ENCODE data around the gene PPIL4. TPM values are rescaled to one million over a fixed set of nuclear protein-coding genes. Genes with fewer than 3 reads are reported as not detected.

PPIL4 gene
- total and polyA plus RNA-seq, 10 of the 15 experiments (the other 5 are each of a cell fraction or from before 2014, with no cell fraction given), result 8.0 to 28.4 (median 24.3) TPM

DNA sequence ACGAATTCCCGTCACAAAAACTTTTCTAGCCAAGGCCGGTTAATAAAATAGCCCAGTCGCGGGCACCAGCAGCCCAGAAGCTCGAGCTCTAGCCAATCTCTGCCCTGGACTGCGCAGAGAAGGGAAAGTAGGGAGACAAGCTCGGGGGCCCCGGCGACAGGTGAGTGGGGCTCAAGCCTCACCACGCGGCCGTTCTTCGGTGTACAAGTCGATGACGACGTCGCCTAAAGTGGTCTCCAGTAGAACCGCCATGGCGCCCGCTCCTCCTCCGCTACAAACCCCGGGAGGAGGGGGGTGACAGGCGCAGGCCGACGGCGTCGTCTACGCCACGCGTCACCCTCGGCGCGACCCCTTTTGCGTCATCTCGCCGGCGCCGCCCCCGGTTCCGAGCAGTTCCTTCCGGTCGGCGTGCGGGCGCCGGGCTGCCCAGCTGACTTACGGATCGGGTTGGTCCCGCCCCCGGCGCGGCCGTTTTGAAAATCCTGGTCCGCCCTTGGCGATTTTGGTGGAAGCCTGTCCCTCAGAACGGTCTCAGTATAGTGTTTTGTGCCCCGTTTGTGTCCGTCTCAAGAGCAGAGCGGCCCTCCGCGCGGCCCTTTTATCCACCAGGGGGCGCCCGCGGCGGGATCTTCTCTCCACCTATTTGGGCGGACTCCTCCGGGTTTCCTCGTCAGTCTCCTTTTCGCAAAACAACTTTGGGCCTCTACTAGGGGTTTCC, at the start of gene PPIL4 (continued):
- TF ChIP-seq, protein P1, sequence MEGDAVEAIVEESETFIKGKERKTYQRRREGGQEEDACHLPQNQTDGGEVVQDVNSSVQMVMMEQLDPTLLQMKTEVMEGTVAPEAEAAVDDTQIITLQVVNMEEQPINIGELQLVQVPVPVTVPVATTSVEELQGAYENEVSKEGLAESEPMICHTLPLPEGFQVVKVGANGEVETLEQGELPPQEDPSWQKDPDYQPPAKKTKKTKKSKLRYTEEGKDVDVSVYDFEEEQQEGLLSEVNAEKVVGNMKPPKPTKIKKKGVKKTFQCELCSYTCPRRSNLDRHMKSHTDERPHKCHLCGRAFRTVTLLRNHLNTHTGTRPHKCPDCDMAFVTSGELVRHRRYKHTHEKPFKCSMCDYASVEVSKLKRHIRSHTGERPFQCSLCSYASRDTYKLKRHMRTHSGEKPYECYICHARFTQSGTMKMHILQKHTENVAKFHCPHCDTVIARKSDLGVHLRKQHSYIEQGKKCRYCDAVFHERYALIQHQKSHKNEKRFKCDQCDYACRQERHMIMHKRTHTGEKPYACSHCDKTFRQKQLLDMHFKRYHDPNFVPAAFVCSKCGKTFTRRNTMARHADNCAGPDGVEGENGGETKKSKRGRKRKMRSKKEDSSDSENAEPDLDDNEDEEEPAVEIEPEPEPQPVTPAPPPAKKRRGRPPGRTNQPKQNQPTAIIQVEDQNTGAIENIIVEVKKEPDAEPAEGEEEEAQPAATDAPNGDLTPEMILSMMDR (IDR thresholded peaks at IDR 0.05 in 2 of 3, conservative IDR thresholded peaks at IDR 0.05 in 1 of 3; ENCODE audit: control insufficient read depth in 2 of 3, extremely low read depth in 1 of 3, insufficient read depth in 1 of 3, low read depth in 3 of 3, low read length in 3 of 3), result peak; percentile 74 to 89 (median 75)
- TF ChIP-seq GATAD2B (conservative IDR thresholded peaks at IDR 0.05; ENCODE audit: low read depth) (peak; percentile 67; the same call in 1 of the 2 replicates), SKIL (IDR thresholded peaks at IDR 0.05; ENCODE audit: low read depth, poor library complexity, severe bottlenecking) (peak; percentile 66), CBFB (IDR thresholded peaks at IDR 0.05; ENCODE audit: low read depth) (peak; percentile 68; the same call in 1 of the 2 replicates), RCOR1 (conservative IDR thresholded peaks at IDR 0.05; ENCODE audit: low read depth, low read length) (no peak), STAT1 (conservative IDR thresholded peaks at IDR 0.05) (peak; percentile 46; the same call in 1 of the 2 replicates), ELK1 (IDR thresholded peaks at IDR 0.05; ENCODE audit: low read depth, low read length) (peak; percentile 98), CREM (IDR thresholded peaks at IDR 0.05; ENCODE audit: low read depth) (peak; percentile 100), YY1 (IDR thresholded peaks at IDR 0.05; ENCODE audit: low read depth, low read length) (peak; percentile 95), MEF2B (IDR thresholded peaks at IDR 0.05; ENCODE audit: partially characterized antibody, poor library complexity, severe bottlenecking) (no peak), MAX (IDR thresholded peaks at IDR 0.05; ENCODE audit: low read depth, low read length) (peak; percentile 87), POU2F2 (IDR thresholded peaks at IDR 0.05; ENCODE audit: borderline replicate concordance, low read depth, low read length) (peak; percentile 64; the same call in 1 of the 3 replicates), EED (IDR thresholded peaks at IDR 0.05; ENCODE audit: low read depth) (peak; percentile 30; the same call in 1 of the 2 replicates), POLR2AphosphoS2 (IDR thresholded peaks at IDR 0.05; ENCODE audit: low read depth, low read length) (peak; percentile 52; the same call in 1 of the 2 replicates), HDAC2 (IDR thresholded peaks at IDR 0.05) (0 out of 2 replicates have a peak, but pooled peaks have one; percentile 49), MYC (IDR thresholded peaks at IDR 0.05; ENCODE audit: insufficient read depth, insufficient read length, insufficient replicate concordance, low read length, severe bottlenecking) (peak; percentile 20), ZNF217 (IDR thresholded peaks at IDR 0.05) (no peak), CBX3 (IDR thresholded peaks at IDR 0.05; ENCODE audit: borderline replicate concordance, low read depth) (no peak)
- TF ChIP-seq, protein P2, sequence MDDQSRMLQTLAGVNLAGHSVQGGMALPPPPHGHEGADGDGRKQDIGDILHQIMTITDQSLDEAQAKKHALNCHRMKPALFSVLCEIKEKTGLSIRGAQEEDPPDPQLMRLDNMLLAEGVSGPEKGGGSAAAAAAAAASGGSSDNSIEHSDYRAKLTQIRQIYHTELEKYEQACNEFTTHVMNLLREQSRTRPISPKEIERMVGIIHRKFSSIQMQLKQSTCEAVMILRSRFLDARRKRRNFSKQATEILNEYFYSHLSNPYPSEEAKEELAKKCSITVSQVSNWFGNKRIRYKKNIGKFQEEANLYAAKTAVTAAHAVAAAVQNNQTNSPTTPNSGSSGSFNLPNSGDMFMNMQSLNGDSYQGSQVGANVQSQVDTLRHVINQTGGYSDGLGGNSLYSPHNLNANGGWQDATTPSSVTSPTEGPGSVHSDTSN (IDR thresholded peaks at IDR 0.05; ENCODE audit: insufficient replicate concordance, low read depth, low read length), result peak; percentile 5
- TF ChIP-seq, protein P3, sequence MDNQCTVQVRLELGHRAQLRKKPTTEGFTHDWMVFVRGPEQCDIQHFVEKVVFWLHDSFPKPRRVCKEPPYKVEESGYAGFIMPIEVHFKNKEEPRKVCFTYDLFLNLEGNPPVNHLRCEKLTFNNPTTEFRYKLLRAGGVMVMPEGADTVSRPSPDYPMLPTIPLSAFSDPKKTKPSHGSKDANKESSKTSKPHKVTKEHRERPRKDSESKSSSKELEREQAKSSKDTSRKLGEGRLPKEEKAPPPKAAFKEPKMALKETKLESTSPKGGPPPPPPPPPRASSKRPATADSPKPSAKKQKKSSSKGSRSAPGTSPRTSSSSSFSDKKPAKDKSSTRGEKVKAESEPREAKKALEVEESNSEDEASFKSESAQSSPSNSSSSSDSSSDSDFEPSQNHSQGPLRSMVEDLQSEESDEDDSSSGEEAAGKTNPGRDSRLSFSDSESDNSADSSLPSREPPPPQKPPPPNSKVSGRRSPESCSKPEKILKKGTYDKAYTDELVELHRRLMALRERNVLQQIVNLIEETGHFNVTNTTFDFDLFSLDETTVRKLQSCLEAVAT (IDR thresholded peaks at IDR 0.05), result no peak
